Loucy (cell line): Measurements from ENCODE around the gene SEMA6A.

Experiments
- H2AFZ ChIP-seq: fragments of 200-600 bp; sonication (generic); 2 replicates; pipeline ENCODE4 v1.6.0; 2016; ENCODE audit warnings: antibody characterized with exemption, mild to moderate bottlenecking, low read length, moderate library complexity
- H3F3A ChIP-seq: fragments of 200-600 bp; 2 replicates; pipeline ENCODE4 v1.6.0; 2016; ENCODE audit warnings: antibody characterized with exemption, low read depth, mild to moderate bottlenecking
- H3K27me3 ChIP-seq: fragments of 200-600 bp; sonication (generic); 2 replicates; pipeline ENCODE4 v1.6.1; 2014; ENCODE audit warnings: low read length, mild to moderate bottlenecking; ENCODE audit not compliant: insufficient read depth, poor library complexity, severe bottlenecking
- H3K36me3 ChIP-seq: fragments of 200-600 bp; sonication (generic); 2 replicates; pipeline ENCODE4 v1.6.1; 2016; ENCODE audit warnings: low read length; ENCODE audit not compliant: insufficient read depth
- H3K4me1 ChIP-seq: fragments of 200-600 bp; sonication (generic); 2 replicates; pipeline ENCODE4 v1.5.1; 2014; ENCODE audit warnings: low read length, mild to moderate bottlenecking; ENCODE audit not compliant: insufficient read depth, poor library complexity, severe bottlenecking
- H3K4me2 ChIP-seq: fragments of 200-600 bp; sonication (generic); 2 replicates; pipeline ENCODE4 v1.6.0; 2014; ENCODE audit warnings: antibody characterized with exemption, low read length, low read depth, mild to moderate bottlenecking; ENCODE audit not compliant: poor library complexity, severe bottlenecking
- H3K4me3 ChIP-seq: fragments of 200-600 bp; sonication (generic); 2 replicates; pipeline ENCODE4 v1.5.1; 2014; ENCODE audit warnings: low read length, mild to moderate bottlenecking, mixed read lengths; ENCODE audit not compliant: poor library complexity, severe bottlenecking
- H3K79me2 ChIP-seq: fragments of 200-600 bp; sonication (generic); 2 replicates; pipeline ENCODE4 v1.6.1; 2014; ENCODE audit warnings: low read length; ENCODE audit not compliant: insufficient read depth
- H3K9ac ChIP-seq: fragments of 200-600 bp; sonication (generic); 2 replicates; pipeline ENCODE4 v1.6.0; 2014; ENCODE audit warnings: mild to moderate bottlenecking, low read depth, low read length, moderate library complexity; ENCODE audit not compliant: poor library complexity, severe bottlenecking
- H3K9me2 ChIP-seq: fragments of 200-600 bp; sonication (generic); replicated peaks from 2 replicates; pipeline ENCODE4 v1.6.1; 2016; ENCODE audit warnings: low read depth, low read length, mixed read lengths
- H3K9me3 ChIP-seq: fragments of 200-600 bp; sonication (generic); 2 replicates; pipeline ENCODE4 v1.6.1; 2014; ENCODE audit warnings: mild to moderate bottlenecking, antibody characterized with exemption, low read length, low read depth; ENCODE audit not compliant: insufficient read depth
- H4K20me1 ChIP-seq: fragments of 200-600 bp; sonication (generic); 2 replicates; pipeline ENCODE4 v1.6.0; 2014; ENCODE audit warnings: antibody characterized with exemption, low read length, mild to moderate bottlenecking; ENCODE audit not compliant: insufficient read depth, poor library complexity, severe bottlenecking
- CTCF ChIP-seq: fragments of 200-600 bp; sonication (generic); conservative IDR thresholded peaks from 2 replicates; pipeline ENCODE4 v1.5.1; 2014; ENCODE audit warnings: mild to moderate bottlenecking, antibody characterized with exemption, low read length
- EZH2phosphoT487 ChIP-seq: fragments of 200-600 bp; IDR thresholded peaks from 2 replicates; pipeline ENCODE4 v1.6.1; 2018; ENCODE audit warnings: antibody characterized with exemption, mild to moderate bottlenecking, moderate library complexity, borderline replicate concordance

Gene SEMA6A

GRCh38 chr5:116544531-116545241 is 29.9 kb downstream of the SEMA6A start:
- Histone ChIP-seq H3K4me1 (no peaks in the 10 kb centered on the region), H3K27me3 (no peaks in the 10 kb centered on the region), H3K4me3 (no peak overlapping the region), H3K4me2 (no peak overlapping the region), H3K9me3 (no peaks in the 10 kb centered on the region; the same call in 1 of the 2 replicates), H3F3A (no peaks in the 10 kb centered on the region), H3K9ac (no peak overlapping the region), H3K9me2 (no peaks in the 10 kb centered on the region), H4K20me1 (no peaks in the 10 kb centered on the region), H3K79me2 (no peaks in the 10 kb centered on the region), H3K36me3 (no peaks in the 10 kb centered on the region), H2AFZ (no peak overlapping the region)
- TF ChIP-seq CTCF, result no peak
- no peak for TF ChIP-seq EZH2phosphoT487

GRCh38 chr5:116543501-116543900 is 31.1 kb downstream of the SEMA6A start:
- TF ChIP-seq EZH2phosphoT487 (no peak), CTCF (no peak)

GRCh38 chr5:116542619-116543018 is 32.0 kb downstream of the SEMA6A start:
- Histone ChIP-seq H3K4me3 (no peak overlapping the region), H3K4me1 (no peaks in the 10 kb centered on the region), H3F3A (no peaks in the 10 kb centered on the region), H2AFZ (no peak overlapping the region), H3K9ac (no peak overlapping the region), H3K27me3 (no peaks in the 10 kb centered on the region), H3K4me2 (no peak overlapping the region), H4K20me1 (no peaks in the 10 kb centered on the region), H3K79me2 (no peaks in the 10 kb centered on the region), H3K36me3 (no peaks in the 10 kb centered on the region), H3K9me2 (no peaks in the 10 kb centered on the region), H3K9me3 (no peaks in the 10 kb centered on the region; the same call in 1 of the 2 replicates)
- TF ChIP-seq CTCF, result no peak

More at GRCh38 chr5:116543501-116543900, 31.1 kb downstream of the SEMA6A start:
- Histone ChIP-seq H3K27me3 (no peaks in the 10 kb centered on the region), H3K9me3 (no peaks in the 10 kb centered on the region; the same call in 1 of the 2 replicates), H3F3A (no peaks in the 10 kb centered on the region), H3K36me3 (no peaks in the 10 kb centered on the region), H3K4me3 (no peak overlapping the region), H3K4me1 (no peaks in the 10 kb centered on the region), H3K79me2 (no peaks in the 10 kb centered on the region), H3K4me2 (no peak overlapping the region), H3K9ac (no peak overlapping the region), H3K9me2 (no peaks in the 10 kb centered on the region), H2AFZ (no peak overlapping the region), H4K20me1 (no peaks in the 10 kb centered on the region)
